ENCODE data around the gene CNTNAP2. TPM values are rescaled to one million over a fixed set of nuclear protein-coding genes. Genes with fewer than 3 reads are reported as not detected.
A peak's percentile ranks its signal among the peaks of the same experiment; 100 is the strongest.

Gene CNTNAP2
- total RNA-seq, 2 donors from 2014 or later: 171 to 228 TPM

DNA sequence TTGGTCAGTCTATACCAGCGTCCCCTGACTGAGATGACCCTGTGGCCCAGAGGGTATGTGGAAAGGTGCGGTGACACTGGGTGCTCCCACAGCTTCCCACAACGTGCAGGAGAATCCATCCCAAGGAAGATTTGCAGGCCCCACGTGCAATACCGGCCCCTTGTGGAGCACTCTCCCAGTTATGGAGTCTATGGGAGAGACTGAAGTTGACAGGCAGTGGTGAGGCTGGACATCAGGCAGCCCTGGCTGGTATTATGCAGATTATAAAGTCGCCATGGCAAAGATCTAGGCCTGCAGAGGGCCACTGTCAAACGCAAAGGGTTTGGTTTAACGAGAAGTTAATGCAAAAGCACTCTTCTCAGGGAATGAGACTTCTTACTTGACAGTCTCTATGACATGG, 2039.2 kb downstream of the CNTNAP2 start:
- Histone ChIP-seq H3K36me3 (ENCODE audit: control insufficient read depth, insufficient read depth, low read length) (no peaks in the 10 kb centered on the region), H3K27me3 (ENCODE audit: control insufficient read depth, insufficient read depth, low read length, poor library complexity, severe bottlenecking) (no peaks in the 10 kb centered on the region), H3K4me1 (ENCODE audit: control insufficient read depth, insufficient read depth, low read length) (no peaks in the 10 kb centered on the region), H3K4me3 (ENCODE audit: low read length) (no peak overlapping the region), H3K27ac (ENCODE audit: low read depth, low read length) (no peak overlapping the region), H3K9ac (ENCODE audit: extremely low read depth, low read length, poor library complexity, severe bottlenecking) (no peak overlapping the region), H3K9me3 (ENCODE audit: control insufficient read depth, low read length) (peaks cover 10% of the 10 kb centered on the region)
- no peak overlapping the region for H3K4me3 Mint-ChIP-seq
- H3K27me3 Mint-ChIP-seq (ENCODE audit: insufficient read depth): no peaks in the 10 kb centered on the region
- 68 to 87% methylated on average over 6 to 8 of the region's 8 CpGs for WGBS, 2 experiments (ENCODE audit: insufficient coverage in 1 of 2, insufficient read length in 1 of 2)
- TF ChIP-seq, protein P1, sequence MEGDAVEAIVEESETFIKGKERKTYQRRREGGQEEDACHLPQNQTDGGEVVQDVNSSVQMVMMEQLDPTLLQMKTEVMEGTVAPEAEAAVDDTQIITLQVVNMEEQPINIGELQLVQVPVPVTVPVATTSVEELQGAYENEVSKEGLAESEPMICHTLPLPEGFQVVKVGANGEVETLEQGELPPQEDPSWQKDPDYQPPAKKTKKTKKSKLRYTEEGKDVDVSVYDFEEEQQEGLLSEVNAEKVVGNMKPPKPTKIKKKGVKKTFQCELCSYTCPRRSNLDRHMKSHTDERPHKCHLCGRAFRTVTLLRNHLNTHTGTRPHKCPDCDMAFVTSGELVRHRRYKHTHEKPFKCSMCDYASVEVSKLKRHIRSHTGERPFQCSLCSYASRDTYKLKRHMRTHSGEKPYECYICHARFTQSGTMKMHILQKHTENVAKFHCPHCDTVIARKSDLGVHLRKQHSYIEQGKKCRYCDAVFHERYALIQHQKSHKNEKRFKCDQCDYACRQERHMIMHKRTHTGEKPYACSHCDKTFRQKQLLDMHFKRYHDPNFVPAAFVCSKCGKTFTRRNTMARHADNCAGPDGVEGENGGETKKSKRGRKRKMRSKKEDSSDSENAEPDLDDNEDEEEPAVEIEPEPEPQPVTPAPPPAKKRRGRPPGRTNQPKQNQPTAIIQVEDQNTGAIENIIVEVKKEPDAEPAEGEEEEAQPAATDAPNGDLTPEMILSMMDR (conservative IDR thresholded peaks at IDR 0.05): no peak
- peaks cover 9% of the 10 kb centered on the region for H3K4me1 Mint-ChIP-seq
- H3K27ac Mint-ChIP-seq: no peak overlapping the region
- DNase-seq: peak; percentile 47
- no peaks in the 10 kb centered on the region for H3K36me3 Mint-ChIP-seq (ENCODE audit: low read depth)
- peaks cover 17% of the 10 kb centered on the region for H3K9me3 Mint-ChIP-seq

DNA sequence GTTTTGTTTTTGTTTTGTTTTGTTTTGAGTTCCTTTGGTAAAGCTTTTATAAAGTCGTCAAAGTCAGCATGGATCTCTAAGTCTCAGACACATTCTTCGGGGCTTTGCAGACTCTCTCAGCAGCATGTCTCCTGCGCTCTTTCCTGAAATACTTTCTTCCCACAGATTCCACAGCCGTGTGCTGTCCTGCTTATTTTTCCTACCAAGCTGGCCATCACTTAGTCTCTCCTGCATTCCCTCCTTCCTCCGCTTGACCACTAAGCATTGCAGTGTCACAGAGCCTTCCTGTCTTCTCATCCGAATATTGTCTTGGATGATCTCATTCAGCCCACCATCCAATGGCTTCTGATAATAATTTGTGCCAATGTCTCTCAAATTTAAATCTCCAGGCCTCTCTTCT, 2039.6 kb downstream of the CNTNAP2 start:
- H3K27ac Mint-ChIP-seq: no peak overlapping the region

DNA sequence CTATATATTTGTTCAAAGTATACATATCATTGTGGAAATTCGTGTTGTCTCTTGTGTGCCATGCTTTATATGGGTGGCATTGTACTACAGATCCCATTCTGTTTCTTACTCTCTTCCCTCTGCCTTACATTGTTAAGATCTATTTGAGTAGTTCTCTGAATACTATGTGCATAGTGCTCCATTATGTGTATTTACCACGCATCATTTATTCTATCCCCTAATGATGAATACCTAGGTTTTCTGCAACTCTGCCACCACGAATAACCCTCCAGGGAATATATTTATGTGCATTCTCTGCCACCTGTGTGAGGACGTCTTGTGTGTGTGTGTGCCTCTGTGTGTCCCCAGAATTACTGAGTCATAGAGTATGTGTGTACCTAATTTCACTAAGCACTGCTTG, 2042.7 kb downstream of the CNTNAP2 start:
- DNase-seq: no peak
- Mint-ChIP-seq H3K4me3 (no peak overlapping the region), H3K4me1 (peaks cover 9% of the 10 kb centered on the region), H3K27ac (no peak overlapping the region), H3K9me3 (no peaks in the 10 kb centered on the region), H3K36me3 (ENCODE audit: low read depth) (no peaks in the 10 kb centered on the region), H3K27me3 (ENCODE audit: insufficient read depth) (no peaks in the 10 kb centered on the region)
- Histone ChIP-seq H3K27ac (ENCODE audit: low read depth, low read length) (no peak overlapping the region), H3K27me3 (ENCODE audit: control insufficient read depth, insufficient read depth, low read length, poor library complexity, severe bottlenecking) (no peaks in the 10 kb centered on the region), H3K9me3 (ENCODE audit: control insufficient read depth, low read length) (no peaks in the 10 kb centered on the region), H3K4me3 (ENCODE audit: low read length) (no peak overlapping the region), H3K4me1 (ENCODE audit: control insufficient read depth, insufficient read depth, low read length) (no peaks in the 10 kb centered on the region), H3K36me3 (ENCODE audit: control insufficient read depth, insufficient read depth, low read length) (no peaks in the 10 kb centered on the region), H3K9ac (ENCODE audit: extremely low read depth, low read length, poor library complexity, severe bottlenecking) (no peak overlapping the region)
- WGBS, 2 experiments (ENCODE audit: insufficient coverage in 1 of 2, insufficient read length in 1 of 2): 86% methylated on average over 4 of the region's 4 CpGs; no CpG with 5 or more reads in 1 of the 2 experiments
- TF ChIP-seq, protein P1 (conservative IDR thresholded peaks at IDR 0.05): no peak

More for the DNA sequence above, 2039.6 kb downstream of the CNTNAP2 start:
- no peaks in the 10 kb centered on the region for H3K36me3 ChIP-seq (ENCODE audit: control insufficient read depth, insufficient read depth, low read length)
- H3K4me3 ChIP-seq (ENCODE audit: low read length): no peak overlapping the region
- Mint-ChIP-seq H3K36me3 (ENCODE audit: low read depth) (no peaks in the 10 kb centered on the region), H3K4me3 (no peak overlapping the region), H3K9me3 (peaks cover 17% of the 10 kb centered on the region), H3K4me1 (peaks cover 9% of the 10 kb centered on the region), H3K27me3 (ENCODE audit: insufficient read depth) (no peaks in the 10 kb centered on the region)
- TF ChIP-seq, protein P1 (conservative IDR thresholded peaks at IDR 0.05): no peak
- H3K27me3 ChIP-seq (ENCODE audit: control insufficient read depth, insufficient read depth, low read length, poor library complexity, severe bottlenecking): no peaks in the 10 kb centered on the region
- H3K4me1 ChIP-seq (ENCODE audit: control insufficient read depth, insufficient read depth, low read length): no peaks in the 10 kb centered on the region
- peaks cover 10% of the 10 kb centered on the region for H3K9me3 ChIP-seq (ENCODE audit: control insufficient read depth, low read length)
- no peak overlapping the region for H3K9ac ChIP-seq (ENCODE audit: extremely low read depth, low read length, poor library complexity, severe bottlenecking)
- DNase-seq: no peak
- 79 to 90% methylated on average over 6 of the region's 6 CpGs for WGBS, 2 experiments (ENCODE audit: insufficient coverage in 1 of 2, insufficient read length in 1 of 2)
- no peak overlapping the region for H3K27ac ChIP-seq (ENCODE audit: low read depth, low read length)
